HEK293 (cell line): ENCODE measurements around the gene ODF2.
A peak's percentile ranks its signal among the peaks of the same experiment; 100 is the strongest.

Experiments
- CTCF ChIA-PET: fragments of 350-600 bp; formaldehyde crosslinking; extraction: SDS; loops from one replicate; lab custom pipeline; 2021; ENCODE audit warnings: antibody characterized with exemption; lab: Yijun Ruan, JAX
- POLR2A ChIA-PET: fragments of 300-600 bp; formaldehyde crosslinking; extraction: SDS; loops from one replicate; lab custom pipeline; 2020; ENCODE audit warnings: antibody characterized with exemption, inconsistent platforms; lab: Yijun Ruan, JAX
- H3K27ac ChIP-seq: fragments of 200-500 bp; sonication (Bioruptor generic); 2 replicates; pipeline ENCODE4 v1.5.1; 2014; ENCODE audit warnings: low read depth, low read length, control low read depth, inconsistent platforms; ENCODE audit errors: extremely low read depth
- H3K36me3 ChIP-seq, 2 experiments: fragments of 200-500 bp in 1 of 2; sonication (Bioruptor generic) in 1 of 2; 1 replicate in 1 of 2; 2 replicates in 1 of 2; pipeline ENCODE4 v1.5.1; 2014 to 2017; ENCODE audit warnings: inconsistent platforms in 2 of 2, low read length in 2 of 2; ENCODE audit not compliant: control insufficient read depth in 2 of 2, insufficient read depth in 1 of 2
- H3K4me1 ChIP-seq: fragments of 200-500 bp; sonication (Bioruptor generic); 2 replicates; pipeline ENCODE4 v1.5.1; 2014; ENCODE audit warnings: mild to moderate bottlenecking, low read length, inconsistent platforms; ENCODE audit not compliant: control insufficient read depth, insufficient read depth
- H3K4me3 ChIP-seq: 2 replicates; pipeline ENCODE4 v1.5.1; 2011; ENCODE audit warnings: low read depth, mild to moderate bottlenecking, control low read depth, low read length, moderate library complexity
- H3K9me3 ChIP-seq: fragments of 200-500 bp; sonication (Bioruptor generic); 2 replicates; pipeline ENCODE4 v1.5.1; 2014; ENCODE audit warnings: low read depth, low read length, inconsistent platforms; ENCODE audit not compliant: control insufficient read depth, insufficient read depth
- ATF2 ChIP-seq: fragments of 450-650 bp; formaldehyde crosslinking; IDR thresholded peaks from 2 replicates; pipeline ENCODE4 v1.5.1; 2016; ENCODE audit warnings: missing biosample characterization, missing genetic modification characterization, low read depth
- SP3 ChIP-seq: fragments of 450-650 bp; formaldehyde crosslinking; IDR thresholded peaks from 2 replicates; pipeline ENCODE4 v1.5.1; 2016; ENCODE audit warnings: missing biosample characterization, missing genetic modification characterization
- TRIM28 ChIP-seq: IDR thresholded peaks from 2 replicates; pipeline ENCODE4 v1.6.1; 2011; ENCODE audit warnings: low read length, control low read depth, borderline replicate concordance
- ZEB2 ChIP-seq: fragments of 450-650 bp; formaldehyde crosslinking; IDR thresholded peaks from 2 replicates; pipeline ENCODE4 v1.5.1; 2016; ENCODE audit warnings: missing biosample characterization, missing genetic modification characterization
- ZFP3 ChIP-seq: fragments of 450-650 bp; formaldehyde crosslinking; IDR thresholded peaks from 2 replicates; pipeline ENCODE4 v1.5.1; 2016; ENCODE audit warnings: low read depth, missing biosample characterization, missing genetic modification characterization
- ZNF157 ChIP-seq: fragments of 450-650 bp; formaldehyde crosslinking; IDR thresholded peaks from 2 replicates; pipeline ENCODE4 v1.5.1; 2016; ENCODE audit warnings: missing biosample characterization, missing genetic modification characterization
- ZNF292 ChIP-seq: fragments of 450-650 bp; formaldehyde crosslinking; IDR thresholded peaks from 2 replicates; pipeline ENCODE4 v1.5.1; 2016; ENCODE audit warnings: low read depth, missing biosample characterization, missing genetic modification characterization, borderline replicate concordance
- ZNF324 ChIP-seq: fragments of 450-650 bp; formaldehyde crosslinking; IDR thresholded peaks from 2 replicates; pipeline ENCODE4 v1.5.1; 2016; ENCODE audit warnings: missing biosample characterization, missing genetic modification characterization
- ZNF341 ChIP-seq: fragments of 450-650 bp; formaldehyde crosslinking; IDR thresholded peaks from 2 replicates; pipeline ENCODE4; 2016; ENCODE audit warnings: low read depth, missing biosample characterization, missing genetic modification characterization
- ZNF624 ChIP-seq: fragments of 450-650 bp; formaldehyde crosslinking; IDR thresholded peaks from 2 replicates; pipeline ENCODE4 v1.5.1; 2017; ENCODE audit warnings: missing biosample characterization, missing genetic modification characterization
- ZNF830 ChIP-seq: fragments of 450-650 bp; IDR thresholded peaks from 2 replicates; pipeline ENCODE4 v1.5.0; 2018; ENCODE audit warnings: missing biosample characterization, missing genetic modification characterization, low read depth, mild to moderate bottlenecking, moderate library complexity
- ZSCAN23 ChIP-seq: fragments of 450-650 bp; formaldehyde crosslinking; IDR thresholded peaks from 2 replicates; pipeline ENCODE4 v1.5.1; 2016; ENCODE audit warnings: missing biosample characterization, missing genetic modification characterization
- TF ChIP-seq, protein P1 (sequence below): fragments of 450-650 bp; formaldehyde crosslinking; IDR thresholded peaks from 2 replicates; pipeline ENCODE4 v1.5.1; 2016; ENCODE audit warnings: missing biosample characterization, missing genetic modification characterization
- TF ChIP-seq, protein P2 (sequence below): sonication (generic); formaldehyde crosslinking; IDR thresholded peaks from 2 replicates; pipeline ENCODE4 v1.8.1; 2022; ENCODE audit warnings: mild to moderate bottlenecking, moderate library complexity, missing genetic modification reagents
- TF ChIP-seq, protein P3 (sequence below): fragments of 450-650 bp; formaldehyde crosslinking; conservative IDR thresholded peaks from 2 replicates; pipeline ENCODE4 v1.5.1; 2016; ENCODE audit warnings: low read depth, missing biosample characterization, missing genetic modification characterization
- TF ChIP-seq, protein P4 (sequence below): fragments of 450-650 bp; formaldehyde crosslinking; IDR thresholded peaks from 2 replicates; pipeline ENCODE4; 2016; ENCODE audit warnings: missing biosample characterization, missing genetic modification characterization
- TF ChIP-seq, protein P5 (sequence below): fragments of 450-650 bp; formaldehyde crosslinking; IDR thresholded peaks from 2 replicates; pipeline ENCODE4 v1.5.1; 2016; ENCODE audit warnings: missing biosample characterization, missing genetic modification characterization
- TF ChIP-seq, protein P6 (sequence below): fragments of 450-650 bp; formaldehyde crosslinking; IDR thresholded peaks from 2 replicates; pipeline ENCODE4 v1.5.1; 2017; ENCODE audit warnings: missing biosample characterization, missing genetic modification characterization

Gene ODF2

GRCh38 chr9:128419061-128419925 lies 36.5 kb upstream of the ODF2 start:
- H3K4me3 ChIP-seq, result no peak overlapping the region
- POLR2A ChIA-PET, result interaction anchor here (0.5 to 2.8 kb wide), 7 partner anchors 10 to 143 kb away, joined by 3 to 33 read pairs (median 7); partner anchors contain the start of genes GOLGA2, SWI5 and URM1
- TF ChIP-seq ZNF624 (no peak), TRIM28 (peak; percentile 62; the same call in 1 of the 2 replicates), ZSCAN23 (no peak), ZNF292 (tag by site-specific recombination) (no peak), SP3 (tag by site-specific recombination) (peak; percentile 71), ZNF830 (tag by site-specific recombination) (no peak), ZEB2 (tag by site-specific recombination) (no peak), ZNF157 (no peak), ZFP3 (tag by site-specific recombination) (no peak), ATF2 (tag by site-specific recombination) (no peak), ZNF324 (tag by site-specific recombination) (no peak), ZNF341 (tag by site-specific recombination) (peak; percentile 99)
- TF ChIP-seq, protein P1, sequence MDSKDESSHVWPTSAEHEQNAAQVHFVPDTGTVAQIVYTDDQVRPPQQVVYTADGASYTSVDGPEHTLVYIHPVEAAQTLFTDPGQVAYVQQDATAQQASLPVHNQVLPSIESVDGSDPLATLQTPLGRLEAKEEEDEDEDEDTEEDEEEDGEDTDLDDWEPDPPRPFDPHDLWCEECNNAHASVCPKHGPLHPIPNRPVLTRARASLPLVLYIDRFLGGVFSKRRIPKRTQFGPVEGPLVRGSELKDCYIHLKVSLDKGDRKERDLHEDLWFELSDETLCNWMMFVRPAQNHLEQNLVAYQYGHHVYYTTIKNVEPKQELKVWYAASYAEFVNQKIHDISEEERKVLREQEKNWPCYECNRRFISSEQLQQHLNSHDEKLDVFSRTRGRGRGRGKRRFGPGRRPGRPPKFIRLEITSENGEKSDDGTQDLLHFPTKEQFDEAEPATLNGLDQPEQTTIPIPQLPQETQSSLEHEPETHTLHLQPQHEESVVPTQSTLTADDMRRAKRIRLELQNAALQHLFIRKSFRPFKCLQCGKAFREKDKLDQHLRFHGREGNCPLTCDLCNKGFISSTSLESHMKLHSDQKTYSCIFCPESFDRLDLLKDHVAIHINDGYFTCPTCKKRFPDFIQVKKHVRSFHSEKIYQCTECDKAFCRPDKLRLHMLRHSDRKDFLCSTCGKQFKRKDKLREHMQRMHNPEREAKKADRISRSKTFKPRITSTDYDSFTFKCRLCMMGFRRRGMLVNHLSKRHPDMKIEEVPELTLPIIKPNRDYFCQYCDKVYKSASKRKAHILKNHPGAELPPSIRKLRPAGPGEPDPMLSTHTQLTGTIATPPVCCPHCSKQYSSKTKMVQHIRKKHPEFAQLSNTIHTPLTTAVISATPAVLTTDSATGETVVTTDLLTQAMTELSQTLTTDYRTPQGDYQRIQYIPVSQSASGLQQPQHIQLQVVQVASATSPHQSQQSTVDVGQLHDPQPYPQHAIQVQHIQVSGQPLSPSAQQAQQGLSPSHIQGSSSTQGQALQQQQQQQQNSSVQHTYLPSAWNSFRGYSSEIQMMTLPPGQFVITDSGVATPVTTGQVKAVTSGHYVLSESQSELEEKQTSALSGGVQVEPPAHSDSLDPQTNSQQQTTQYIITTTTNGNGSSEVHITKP (tag by site-specific recombination), result peak; percentile 89
- TF ChIP-seq, protein P2, sequence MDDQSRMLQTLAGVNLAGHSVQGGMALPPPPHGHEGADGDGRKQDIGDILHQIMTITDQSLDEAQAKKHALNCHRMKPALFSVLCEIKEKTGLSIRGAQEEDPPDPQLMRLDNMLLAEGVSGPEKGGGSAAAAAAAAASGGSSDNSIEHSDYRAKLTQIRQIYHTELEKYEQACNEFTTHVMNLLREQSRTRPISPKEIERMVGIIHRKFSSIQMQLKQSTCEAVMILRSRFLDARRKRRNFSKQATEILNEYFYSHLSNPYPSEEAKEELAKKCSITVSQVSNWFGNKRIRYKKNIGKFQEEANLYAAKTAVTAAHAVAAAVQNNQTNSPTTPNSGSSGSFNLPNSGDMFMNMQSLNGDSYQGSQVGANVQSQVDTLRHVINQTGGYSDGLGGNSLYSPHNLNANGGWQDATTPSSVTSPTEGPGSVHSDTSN (CRISPR knock-in tag), result no peak
- TF ChIP-seq, protein P3, sequence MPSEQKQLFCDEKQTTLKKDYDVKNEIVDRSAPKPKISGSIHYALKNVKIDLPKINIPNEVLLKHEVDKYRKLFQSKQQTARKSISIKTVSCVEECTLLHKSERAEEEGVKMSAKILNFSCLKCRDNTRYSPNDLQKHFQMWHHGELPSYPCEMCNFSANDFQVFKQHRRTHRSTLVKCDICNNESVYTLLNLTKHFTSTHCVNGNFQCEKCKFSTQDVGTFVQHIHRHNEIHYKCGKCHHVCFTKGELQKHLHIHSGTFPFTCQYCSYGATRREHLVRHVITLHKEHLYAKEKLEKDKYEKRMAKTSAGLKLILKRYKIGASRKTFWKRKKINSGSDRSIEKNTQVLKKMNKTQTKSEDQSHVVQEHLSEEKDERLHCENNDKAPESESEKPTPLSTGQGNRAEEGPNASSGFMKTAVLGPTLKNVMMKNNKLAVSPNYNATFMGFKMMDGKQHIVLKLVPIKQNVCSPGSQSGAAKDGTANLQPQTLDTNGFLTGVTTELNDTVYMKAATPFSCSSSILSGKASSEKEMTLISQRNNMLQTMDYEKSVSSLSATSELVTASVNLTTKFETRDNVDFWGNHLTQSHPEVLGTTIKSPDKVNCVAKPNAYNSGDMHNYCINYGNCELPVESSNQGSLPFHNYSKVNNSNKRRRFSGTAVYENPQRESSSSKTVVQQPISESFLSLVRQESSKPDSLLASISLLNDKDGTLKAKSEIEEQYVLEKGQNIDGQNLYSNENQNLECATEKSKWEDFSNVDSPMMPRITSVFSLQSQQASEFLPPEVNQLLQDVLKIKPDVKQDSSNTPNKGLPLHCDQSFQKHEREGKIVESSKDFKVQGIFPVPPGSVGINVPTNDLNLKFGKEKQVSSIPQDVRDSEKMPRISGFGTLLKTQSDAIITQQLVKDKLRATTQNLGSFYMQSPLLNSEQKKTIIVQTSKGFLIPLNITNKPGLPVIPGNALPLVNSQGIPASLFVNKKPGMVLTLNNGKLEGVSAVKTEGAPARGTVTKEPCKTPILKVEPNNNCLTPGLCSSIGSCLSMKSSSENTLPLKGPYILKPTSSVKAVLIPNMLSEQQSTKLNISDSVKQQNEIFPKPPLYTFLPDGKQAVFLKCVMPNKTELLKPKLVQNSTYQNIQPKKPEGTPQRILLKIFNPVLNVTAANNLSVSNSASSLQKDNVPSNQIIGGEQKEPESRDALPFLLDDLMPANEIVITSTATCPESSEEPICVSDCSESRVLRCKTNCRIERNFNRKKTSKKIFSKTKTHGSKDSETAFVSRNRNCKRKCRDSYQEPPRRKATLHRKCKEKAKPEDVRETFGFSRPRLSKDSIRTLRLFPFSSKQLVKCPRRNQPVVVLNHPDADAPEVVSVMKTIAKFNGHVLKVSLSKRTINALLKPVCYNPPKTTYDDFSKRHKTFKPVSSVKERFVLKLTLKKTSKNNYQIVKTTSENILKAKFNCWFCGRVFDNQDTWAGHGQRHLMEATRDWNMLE (tag by site-specific recombination), result no peak
- TF ChIP-seq, protein P4, sequence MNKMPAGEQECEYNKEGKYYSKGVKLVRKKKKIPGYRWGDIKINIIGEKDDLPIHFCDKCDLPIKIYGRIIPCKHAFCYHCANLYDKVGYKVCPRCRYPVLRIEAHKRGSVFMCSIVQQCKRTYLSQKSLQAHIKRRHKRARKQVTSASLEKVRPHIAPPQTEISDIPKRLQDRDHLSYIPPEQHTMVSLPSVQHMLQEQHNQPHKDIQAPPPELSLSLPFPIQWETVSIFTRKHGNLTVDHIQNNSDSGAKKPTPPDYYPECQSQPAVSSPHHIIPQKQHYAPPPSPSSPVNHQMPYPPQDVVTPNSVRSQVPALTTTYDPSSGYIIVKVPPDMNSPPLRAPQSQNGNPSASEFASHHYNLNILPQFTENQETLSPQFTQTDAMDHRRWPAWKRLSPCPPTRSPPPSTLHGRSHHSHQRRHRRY, result no peak
- TF ChIP-seq, protein P5, sequence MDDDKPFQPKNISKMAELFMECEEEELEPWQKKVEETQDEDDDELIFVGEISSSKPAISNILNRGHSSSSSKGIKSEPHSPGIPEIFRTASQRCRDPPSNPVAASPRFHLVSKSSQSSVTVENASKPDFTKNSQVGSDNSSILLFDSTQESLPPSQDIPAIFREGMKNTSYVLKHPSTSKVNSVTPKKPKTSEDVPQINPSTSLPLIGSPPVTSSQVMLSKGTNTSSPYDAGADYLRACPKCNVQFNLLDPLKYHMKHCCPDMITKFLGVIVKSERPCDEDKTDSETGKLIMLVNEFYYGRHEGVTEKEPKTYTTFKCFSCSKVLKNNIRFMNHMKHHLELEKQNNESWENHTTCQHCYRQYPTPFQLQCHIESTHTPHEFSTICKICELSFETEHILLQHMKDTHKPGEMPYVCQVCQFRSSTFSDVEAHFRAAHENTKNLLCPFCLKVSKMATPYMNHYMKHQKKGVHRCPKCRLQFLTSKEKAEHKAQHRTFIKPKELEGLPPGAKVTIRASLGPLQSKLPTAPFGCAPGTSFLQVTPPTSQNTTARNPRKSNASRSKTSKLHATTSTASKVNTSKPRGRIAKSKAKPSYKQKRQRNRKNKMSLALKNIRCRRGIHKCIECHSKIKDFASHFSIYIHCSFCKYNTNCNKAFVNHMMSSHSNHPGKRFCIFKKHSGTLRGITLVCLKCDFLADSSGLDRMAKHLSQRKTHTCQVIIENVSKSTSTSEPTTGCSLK, result no peak
- TF ChIP-seq, protein P6, sequence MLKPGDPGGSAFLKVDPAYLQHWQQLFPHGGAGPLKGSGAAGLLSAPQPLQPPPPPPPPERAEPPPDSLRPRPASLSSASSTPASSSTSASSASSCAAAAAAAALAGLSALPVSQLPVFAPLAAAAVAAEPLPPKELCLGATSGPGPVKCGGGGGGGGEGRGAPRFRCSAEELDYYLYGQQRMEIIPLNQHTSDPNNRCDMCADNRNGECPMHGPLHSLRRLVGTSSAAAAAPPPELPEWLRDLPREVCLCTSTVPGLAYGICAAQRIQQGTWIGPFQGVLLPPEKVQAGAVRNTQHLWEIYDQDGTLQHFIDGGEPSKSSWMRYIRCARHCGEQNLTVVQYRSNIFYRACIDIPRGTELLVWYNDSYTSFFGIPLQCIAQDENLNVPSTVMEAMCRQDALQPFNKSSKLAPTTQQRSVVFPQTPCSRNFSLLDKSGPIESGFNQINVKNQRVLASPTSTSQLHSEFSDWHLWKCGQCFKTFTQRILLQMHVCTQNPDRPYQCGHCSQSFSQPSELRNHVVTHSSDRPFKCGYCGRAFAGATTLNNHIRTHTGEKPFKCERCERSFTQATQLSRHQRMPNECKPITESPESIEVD (tag by site-specific recombination), result no peak

More at GRCh38 chr9:128419061-128419925, 36.5 kb upstream of the ODF2 start:
- CTCF ChIA-PET, result interaction anchor here (0.5 to 2.3 kb wide), 30 partner anchors 8 to 589 kb away, joined by 3 to 19 read pairs (median 4); partner anchors contain the start of gene URM1
- Histone ChIP-seq H3K36me3 (peaks cover 0 to 18% of the 10 kb centered on the region in 2 experiments; a peak in 1 of 3 replicates), H3K4me1 (peaks cover 5% of the 10 kb centered on the region), H3K9me3 (no peaks in the 10 kb centered on the region), H3K27ac (no peak overlapping the region; the same call in 1 of the 2 replicates)
